Measurements from ENCODE around the gene SLIT1. TPM values are rescaled to one million over a fixed set of nuclear protein-coding genes. Genes with fewer than 3 reads are reported as not detected.

Gene SLIT1
- total RNA-seq, 1 donor from 2014 or later = 0.23 TPM

- DNase-seq (no peak), ATAC-seq (no peak)
- intact Hi-C loops (cut with DNase I) = no loop called here
- Histone ChIP-seq H3K4me3 (no peak overlapping the region), H3K27ac (no peak overlapping the region), H3K4me1 (peaks cover 11% of the 10 kb centered on the region), H3K36me3 (no peaks in the 10 kb centered on the region), H3K27me3 (no peaks in the 10 kb centered on the region), H3K9me3 (no peaks in the 10 kb centered on the region)
- no peak for TF ChIP-seq CTCF (IDR thresholded peaks at IDR 0.05)
Measured at GRCh38 chr10:97040248-97040584, 145.5 kb downstream of the SLIT1 start.

- ATAC-seq = no peak
- TF ChIP-seq CTCF (IDR thresholded peaks at IDR 0.05) = no peak
Measured at GRCh38 chr10:97039538-97040247, 146.1 kb downstream of the SLIT1 start.

GRCh38 chr10:97038688-97039087 lies 147.1 kb downstream of the SLIT1 start:
- Histone ChIP-seq H3K9me3 (no peaks in the 10 kb centered on the region), H3K27ac (no peak overlapping the region), H3K27me3 (no peaks in the 10 kb centered on the region), H3K36me3 (no peaks in the 10 kb centered on the region), H3K4me3 (no peak overlapping the region), H3K4me1 (peaks cover 11% of the 10 kb centered on the region)
- no peak for TF ChIP-seq CTCF (IDR thresholded peaks at IDR 0.05)
- intact Hi-C loops (cut with DNase I) = no loop called here
- ATAC-seq (no peak), DNase-seq (no peak)

More at GRCh38 chr10:97039538-97040247, 146.1 kb downstream of the SLIT1 start:
- DNase-seq = no peak
- no peaks in the 10 kb centered on the region for H3K27me3 ChIP-seq
- H3K4me3 ChIP-seq = no peak overlapping the region
- intact Hi-C loops (cut with DNase I) = no loop called here
- H3K36me3 ChIP-seq = no peaks in the 10 kb centered on the region
- no peak overlapping the region for H3K27ac ChIP-seq
- peaks cover 11% of the 10 kb centered on the region for H3K4me1 ChIP-seq
- H3K9me3 ChIP-seq = no peaks in the 10 kb centered on the region

GRCh38 chr10:97037365-97038361 lies 148.1 kb downstream of the SLIT1 start:
- H3K4me1 ChIP-seq = peaks cover 11% of the 10 kb centered on the region
- peak; percentile 84 for TF ChIP-seq CTCF (IDR thresholded peaks at IDR 0.05)
- intact Hi-C loops (cut with DNase I) = no loop called here
- H3K36me3 ChIP-seq = no peaks in the 10 kb centered on the region
- peak overlapping the region; percentile 54 for H3K4me3 ChIP-seq
- DNase-seq = peak; percentile 82
- H3K9me3 ChIP-seq = no peaks in the 10 kb centered on the region
- no peak overlapping the region for H3K27ac ChIP-seq
- peak; percentile 93 for ATAC-seq
- H3K27me3 ChIP-seq = no peaks in the 10 kb centered on the region

GRCh38 chr10:97034958-97035769 lies 150.6 kb downstream of the SLIT1 start:
- intact Hi-C loops (cut with DNase I) = no loop called here
- TF ChIP-seq CTCF (IDR thresholded peaks at IDR 0.05) = no peak
- Histone ChIP-seq H3K4me1 (peaks cover 11% of the 10 kb centered on the region), H3K36me3 (no peaks in the 10 kb centered on the region), H3K9me3 (no peaks in the 10 kb centered on the region), H3K27ac (no peak overlapping the region), H3K27me3 (no peaks in the 10 kb centered on the region), H3K4me3 (no peak overlapping the region)
- DNase-seq (no peak), ATAC-seq (no peak)

All from upper lobe of right lung (tissue), 1 donor.